OCI-LY7 (cell line): ENCODE data around the gene NRXN2. TPM values are rescaled to one million over a fixed set of nuclear protein-coding genes. Genes with fewer than 3 reads are reported as not detected.

Experiments used
- BruUV-seq: library from RNA; stranded (reverse); fragments of 400-500 nt; replicated peaks from 2 replicates; lab custom pipeline; 2021; lab: Mats Ljungman, UMichigan
- CTCF ChIA-PET: fragments of 300-600 bp; sonication (Branson Sonifier 250); formaldehyde crosslinking; loops from one replicate; lab custom pipeline; 2022; ENCODE audit warnings: antibody characterized with exemption; ENCODE audit not compliant: unreplicated experiment; lab: Charles Lee
- POLR2A ChIA-PET: fragments of 300-600 bp; sonication (Branson Sonifier 250); formaldehyde crosslinking; loops from one replicate; lab custom pipeline; 2022; ENCODE audit warnings: antibody characterized with exemption; lab: Charles Lee
- DNase-seq: peaks from one replicate; pipeline ENCODE4 v3.0.0-alpha.2; 2015; ENCODE audit warnings: low spot score
- H2AFZ ChIP-seq: fragments of 200-600 bp; sonication (generic), shearing (Covaris generic); 2 replicates; pipeline ENCODE4 v1.6.1; 2014; ENCODE audit warnings: mild to moderate bottlenecking, antibody characterized with exemption, low read length, moderate library complexity
- H3K27ac ChIP-seq: fragments of 200-600 bp; sonication (generic); 2 replicates; pipeline ENCODE4 v1.5.1; 2014; ENCODE audit warnings: mixed run types, low read depth, mild to moderate bottlenecking, moderate library complexity, low read length, inconsistent platforms; ENCODE audit not compliant: poor library complexity, severe bottlenecking
- H3K36me3 ChIP-seq: fragments of 200-600 bp; sonication (generic); 2 replicates; pipeline ENCODE4 v1.6.1; 2014; ENCODE audit warnings: mild to moderate bottlenecking, antibody characterized with exemption, low read length, moderate library complexity, mixed read lengths; ENCODE audit not compliant: insufficient read depth
- H3K4me1 ChIP-seq: fragments of 200-600 bp; sonication (generic); 2 replicates; pipeline ENCODE4 v1.5.1; 2014; ENCODE audit warnings: mild to moderate bottlenecking, low read length; ENCODE audit not compliant: insufficient read depth, poor library complexity, severe bottlenecking
- H3K4me2 ChIP-seq: fragments of 200-600 bp; sonication (generic); 2 replicates; pipeline ENCODE4 v1.6.1; 2014; ENCODE audit warnings: mild to moderate bottlenecking, low read length
- H3K4me3 ChIP-seq: fragments of 200-600 bp; sonication (generic); 2 replicates; pipeline ENCODE4 v1.5.1; 2014; ENCODE audit warnings: mild to moderate bottlenecking, low read depth, low read length; ENCODE audit not compliant: poor library complexity, severe bottlenecking
- H3K79me2 ChIP-seq: fragments of 200-600 bp; sonication (generic); 2 replicates; pipeline ENCODE4 v1.6.1; 2016; ENCODE audit warnings: low read depth, mild to moderate bottlenecking, low read length, moderate library complexity, mixed read lengths; ENCODE audit not compliant: insufficient read depth
- H3K9me2 ChIP-seq: fragments of 200-600 bp; sonication (generic); 2 replicates; pipeline ENCODE4 v1.6.1; 2016; ENCODE audit warnings: mild to moderate bottlenecking, low read length, mixed read lengths; ENCODE audit not compliant: insufficient read depth
- H3K9me3 ChIP-seq: fragments of 200-600 bp; sonication (generic); 2 replicates; pipeline ENCODE4 v1.6.1; 2014; ENCODE audit warnings: mild to moderate bottlenecking, mixed run types, low read length, mixed read lengths
- H4K20me1 ChIP-seq: fragments of 200-600 bp; sonication (generic); 2 replicates; pipeline ENCODE4 v1.6.1; 2014; ENCODE audit warnings: mild to moderate bottlenecking, antibody characterized with exemption, low read length, moderate library complexity, mixed read lengths; ENCODE audit not compliant: insufficient read depth
- EZH2phosphoT487 ChIP-seq: fragments of 200-600 bp; sonication (generic); IDR thresholded peaks from 2 replicates; pipeline ENCODE4 v1.6.1; 2018; ENCODE audit warnings: low read depth, borderline replicate concordance, mild to moderate bottlenecking, mixed run types, antibody characterized with exemption, low read length, moderate library complexity, mixed read lengths
- intact Hi-C: fragments of 100-400 bp; cut with micrococcal nuclease; formaldehyde crosslinking; loops from one replicate; pipeline ENCODE4 v1.10.0; 2022; ENCODE audit not compliant: unreplicated experiment
- total RNA-seq, 2 experiments: library from RNA; depleted of rRNA in 1 of 2; stranded (reverse); fragments of >200 nt in 1 of 2; shearing (Covaris generic) in 1 of 2; gene quantifications; 2 replicates each; pipeline ENCODE4 v1.2.3, GENCODE V29; 2014 to 2022
- TF ChIP-seq, protein P1 (sequence below): fragments of 200-600 bp; sonication (generic); conservative IDR thresholded peaks from 2 replicates; pipeline ENCODE4 v1.5.1; 2014; ENCODE audit warnings: mild to moderate bottlenecking, antibody characterized with exemption, low read length, moderate library complexity, mixed read lengths

The NRXN2 gene
- total RNA-seq, 2 experiments from 2014 or later, result 2.4 to 3.3 TPM

- Histone ChIP-seq H3K9me3 (no peaks in the 10 kb centered on the region), H3K9me2 (no peaks in the 10 kb centered on the region), H2AFZ (no peak overlapping the region), H4K20me1 (no peaks in the 10 kb centered on the region), H3K4me3 (no peak overlapping the region), H3K27ac (no peak overlapping the region), H3K79me2 (no peaks in the 10 kb centered on the region), H3K36me3 (no peaks in the 10 kb centered on the region), H3K4me2 (no peak overlapping the region), H3K4me1 (no peaks in the 10 kb centered on the region)
- ChIA-PET CTCF (no interaction called here), POLR2A (no interaction called here)
- TF ChIP-seq, protein P1, sequence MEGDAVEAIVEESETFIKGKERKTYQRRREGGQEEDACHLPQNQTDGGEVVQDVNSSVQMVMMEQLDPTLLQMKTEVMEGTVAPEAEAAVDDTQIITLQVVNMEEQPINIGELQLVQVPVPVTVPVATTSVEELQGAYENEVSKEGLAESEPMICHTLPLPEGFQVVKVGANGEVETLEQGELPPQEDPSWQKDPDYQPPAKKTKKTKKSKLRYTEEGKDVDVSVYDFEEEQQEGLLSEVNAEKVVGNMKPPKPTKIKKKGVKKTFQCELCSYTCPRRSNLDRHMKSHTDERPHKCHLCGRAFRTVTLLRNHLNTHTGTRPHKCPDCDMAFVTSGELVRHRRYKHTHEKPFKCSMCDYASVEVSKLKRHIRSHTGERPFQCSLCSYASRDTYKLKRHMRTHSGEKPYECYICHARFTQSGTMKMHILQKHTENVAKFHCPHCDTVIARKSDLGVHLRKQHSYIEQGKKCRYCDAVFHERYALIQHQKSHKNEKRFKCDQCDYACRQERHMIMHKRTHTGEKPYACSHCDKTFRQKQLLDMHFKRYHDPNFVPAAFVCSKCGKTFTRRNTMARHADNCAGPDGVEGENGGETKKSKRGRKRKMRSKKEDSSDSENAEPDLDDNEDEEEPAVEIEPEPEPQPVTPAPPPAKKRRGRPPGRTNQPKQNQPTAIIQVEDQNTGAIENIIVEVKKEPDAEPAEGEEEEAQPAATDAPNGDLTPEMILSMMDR, result no peak
- TF ChIP-seq EZH2phosphoT487, result no peak
- DNase-seq, result no peak
- intact Hi-C loops, result no loop called here
- no TSS peak for BruUV-seq
These were observed 120.4 kb downstream of the NRXN2 start for GRCh38 chr11:64602466-64603070.

DNA sequence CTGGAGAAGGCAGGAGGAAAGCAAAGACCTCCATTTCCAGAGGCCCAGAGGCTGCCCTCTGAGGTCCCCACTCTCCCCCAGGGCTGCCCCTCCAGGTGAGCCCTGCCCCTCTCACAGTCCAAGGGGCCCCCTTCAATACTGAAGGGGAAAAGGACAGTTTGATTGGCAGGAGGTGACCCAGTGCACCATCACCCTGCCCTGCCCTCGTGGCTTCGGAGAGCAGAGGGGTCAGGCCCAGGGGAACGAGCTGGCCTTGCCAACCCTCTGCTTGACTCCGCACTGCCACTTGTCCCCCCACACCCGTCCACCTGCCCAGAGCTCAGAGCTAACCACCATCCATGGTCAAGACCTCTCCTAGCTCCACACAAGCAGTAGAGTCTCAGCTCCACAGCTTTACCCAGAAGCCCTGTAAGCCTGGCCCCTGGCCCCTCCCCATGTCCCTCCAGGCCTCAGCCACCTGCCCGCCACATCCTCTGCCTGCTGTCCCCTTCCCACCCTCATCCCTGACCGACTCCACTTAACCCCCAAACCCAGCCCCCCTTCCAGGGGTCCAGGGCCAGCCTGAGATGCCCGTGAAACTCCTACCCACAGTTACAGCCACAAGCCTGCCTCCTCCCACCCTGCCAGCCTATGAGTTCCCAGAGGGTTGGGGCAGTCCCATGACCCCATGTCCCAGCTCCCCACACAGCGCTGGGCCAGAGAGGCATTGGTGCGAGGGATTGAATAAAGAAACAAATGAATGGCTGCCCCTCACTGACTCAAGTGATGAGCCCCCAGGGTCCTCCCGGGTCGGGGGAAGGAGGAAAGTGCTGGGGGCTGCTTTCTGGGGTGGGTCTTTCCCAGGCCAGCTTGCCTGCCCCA is 121.2 kb downstream of the NRXN2 start:
- POLR2A ChIA-PET, result no interaction called here
- DNase-seq, result no peak
- CTCF ChIA-PET, result no interaction called here
- Histone ChIP-seq H3K79me2 (no peaks in the 10 kb centered on the region), H4K20me1 (no peaks in the 10 kb centered on the region), H3K4me3 (no peak overlapping the region), H3K9me2 (no peaks in the 10 kb centered on the region), H3K36me3 (no peaks in the 10 kb centered on the region), H2AFZ (no peak overlapping the region), H3K4me2 (no peak overlapping the region), H3K9me3 (no peaks in the 10 kb centered on the region), H3K27ac (no peak overlapping the region), H3K4me1 (no peaks in the 10 kb centered on the region)
- intact Hi-C loops, result no loop called here
- no TSS peak for BruUV-seq
- no peak for TF ChIP-seq EZH2phosphoT487
- TF ChIP-seq, protein P1, result no peak
